ENCODE data around the gene XPO1. TPM values are rescaled to one million over a fixed set of nuclear protein-coding genes. Genes with fewer than 3 reads are reported as not detected.
"Not testable (repeated sequence)": the region's sequence is repeated elsewhere in the genome, so short reads cannot be mapped to it uniquely, and the experiment has no call there.

XPO1 gene
- total RNA-seq, 2 donors from 2014 or later: 208 to 300 TPM

- ATAC-seq (no peak), DNase-seq (ENCODE audit: low spot score in 2 of 2) (no peak)
- Mint-ChIP-seq H3K9me3 (no peaks in the 10 kb centered on the region), H3K27ac (no peak overlapping the region), H3K36me3 (peaks cover 0 to 23% of the 10 kb centered on the region in 2 donors)
Measured at GRCh38 chr2:61456070-61456745, 81.9 kb downstream of the XPO1 start.

DNA sequence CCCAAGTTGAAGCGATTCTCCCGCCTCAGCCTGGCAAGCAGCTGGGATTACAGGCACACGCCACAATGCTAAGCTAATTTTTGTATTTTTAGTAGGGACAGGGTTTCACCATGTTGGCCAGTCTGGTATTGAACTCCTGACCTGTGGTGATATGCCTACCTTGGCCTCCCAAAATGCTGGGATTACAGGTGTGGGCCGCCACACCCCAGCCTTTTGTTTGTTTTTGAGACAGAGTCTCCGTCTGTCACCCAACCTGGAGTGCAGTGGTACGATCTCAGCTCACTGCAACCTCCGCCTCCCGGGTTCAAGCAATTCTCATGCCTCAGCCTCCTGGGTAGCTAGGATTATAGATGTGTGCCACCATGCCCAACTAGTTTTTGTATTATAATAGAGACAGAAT lies 83.2 kb downstream of the XPO1 start:
- ATAC-seq; DNase-seq (ENCODE audit: low spot score in 2 of 2); H3K9me3 Mint-ChIP-seq; H3K27ac Mint-ChIP-seq: not testable (repeated sequence)
- peaks cover 0 to 34% of the 10 kb centered on the region in 2 donors for H3K36me3 Mint-ChIP-seq

GRCh38 chr2:61454383-61454782 lies 83.8 kb downstream of the XPO1 start:
- DNase-seq (ENCODE audit: low spot score in 2 of 2): no peak
- no peaks in the 10 kb centered on the region for H3K9me3 Mint-ChIP-seq
- H3K27ac Mint-ChIP-seq: peak overlapping the region in 1 of 2 donors; percentile 84
- H3K36me3 Mint-ChIP-seq: peaks cover 0 to 38% of the 10 kb centered on the region in 2 donors
- ATAC-seq: peak in 1 of 2 donors; percentile 51

DNA sequence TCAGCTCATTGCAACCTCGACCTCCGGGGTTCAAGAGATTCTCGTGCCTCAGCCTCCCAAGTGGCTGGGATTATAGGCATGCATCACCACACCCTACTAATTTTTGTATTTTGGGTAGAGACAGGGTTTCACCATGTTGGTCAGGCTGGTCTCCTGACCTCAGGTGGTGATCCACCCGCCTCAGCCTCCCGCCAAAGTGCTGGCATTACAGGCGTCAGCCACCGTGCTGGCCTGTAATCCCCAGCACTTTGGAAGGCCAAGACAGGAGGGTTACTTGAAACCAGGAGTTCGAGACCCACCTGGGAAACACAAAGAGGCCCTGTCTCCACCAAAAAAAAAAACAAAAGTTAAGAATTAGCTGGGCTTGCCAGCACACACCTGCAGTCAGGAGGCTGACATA lies 85.8 kb downstream of the XPO1 start:
- no peak for DNase-seq (ENCODE audit: low spot score in 2 of 2)
- peaks cover 0 to 49% of the 10 kb centered on the region in 2 donors for H3K36me3 Mint-ChIP-seq
- H3K9me3 Mint-ChIP-seq: no peaks in the 10 kb centered on the region
- H3K27ac Mint-ChIP-seq: peak overlapping the region in 1 of 2 donors; percentile 62
- ATAC-seq: no peak

- DNase-seq (ENCODE audit: low spot score in 2 of 2): no peak
- H3K36me3 Mint-ChIP-seq: peaks cover 0 to 46% of the 10 kb centered on the region in 2 donors
- peak overlapping the region in 1 of 2 donors; percentile 81 for H3K27ac Mint-ChIP-seq
- no peaks in the 10 kb centered on the region for H3K9me3 Mint-ChIP-seq
- ATAC-seq: no peak
Measured at GRCh38 chr2:61451178-61451577, 87.0 kb downstream of the XPO1 start.

DNA sequence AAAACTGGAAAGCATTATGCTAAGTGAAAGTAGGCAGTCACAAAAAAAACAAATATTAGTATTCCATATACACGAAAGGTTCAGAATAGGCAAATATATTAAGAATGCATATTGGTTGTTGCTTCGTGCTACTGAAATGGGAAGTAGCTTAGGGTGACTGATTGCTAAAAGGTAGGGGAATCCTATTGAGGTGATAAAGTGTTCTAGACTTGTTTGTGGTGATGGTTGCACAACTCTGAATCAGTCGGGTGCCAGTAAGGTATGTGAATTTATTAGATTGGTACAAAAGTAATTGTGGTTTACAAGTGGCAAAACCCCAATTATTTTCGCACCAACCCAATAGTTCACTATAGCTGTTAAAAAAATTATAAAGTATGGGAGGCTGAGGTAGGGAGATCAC lies 88.0 kb downstream of the XPO1 start:
- no peak for DNase-seq (ENCODE audit: low spot score in 2 of 2)
- no peaks in the 10 kb centered on the region for H3K9me3 Mint-ChIP-seq
- peaks cover 0 to 37% of the 10 kb centered on the region in 2 donors for H3K36me3 Mint-ChIP-seq
- H3K27ac Mint-ChIP-seq: peak overlapping the region in 1 of 2 donors; percentile 22
- ATAC-seq: no peak

- DNase-seq (ENCODE audit: low spot score in 2 of 2): no peak
- no peak for ATAC-seq
- Mint-ChIP-seq H3K9me3 (no peaks in the 10 kb centered on the region), H3K27ac (no peak overlapping the region), H3K36me3 (peaks cover 0 to 50% of the 10 kb centered on the region in 2 donors)
Measured at GRCh38 chr2:61448229-61448628, 89.9 kb downstream of the XPO1 start.

GRCh38 chr2:61446971-61447370 lies 91.2 kb downstream of the XPO1 start:
- ATAC-seq; DNase-seq (ENCODE audit: low spot score in 2 of 2): not testable (repeated sequence)

GRCh38 chr2:61443342-61444041 lies 94.7 kb downstream of the XPO1 start:
- no peak for DNase-seq (ENCODE audit: low spot score in 2 of 2)
- Mint-ChIP-seq H3K9me3 (no peaks in the 10 kb centered on the region), H3K27ac (peak overlapping the region in 1 of 2 donors; percentile 1), H3K36me3 (peaks cover 0 to 28% of the 10 kb centered on the region in 2 donors)
- peak; percentile 60 to 83 for ATAC-seq

More at GRCh38 chr2:61446971-61447370, 91.2 kb downstream of the XPO1 start:
- peaks cover 0 to 43% of the 10 kb centered on the region in 2 donors for H3K36me3 Mint-ChIP-seq
- not testable (repeated sequence) for H3K27ac Mint-ChIP-seq, H3K9me3 Mint-ChIP-seq

GRCh38 chr2:61439241-61440002 lies 98.7 kb downstream of the XPO1 start:
- Mint-ChIP-seq H3K36me3 (peaks cover 11 to 32% of the 10 kb centered on the region in 2 donors), H3K27ac (no peak overlapping the region), H3K9me3 (peaks cover 9 to 12% of the 10 kb centered on the region in 2 donors)
- DNase-seq (ENCODE audit: low spot score in 2 of 2): no peak
- ATAC-seq: peak in 1 of 2 donors; percentile 13

DNA sequence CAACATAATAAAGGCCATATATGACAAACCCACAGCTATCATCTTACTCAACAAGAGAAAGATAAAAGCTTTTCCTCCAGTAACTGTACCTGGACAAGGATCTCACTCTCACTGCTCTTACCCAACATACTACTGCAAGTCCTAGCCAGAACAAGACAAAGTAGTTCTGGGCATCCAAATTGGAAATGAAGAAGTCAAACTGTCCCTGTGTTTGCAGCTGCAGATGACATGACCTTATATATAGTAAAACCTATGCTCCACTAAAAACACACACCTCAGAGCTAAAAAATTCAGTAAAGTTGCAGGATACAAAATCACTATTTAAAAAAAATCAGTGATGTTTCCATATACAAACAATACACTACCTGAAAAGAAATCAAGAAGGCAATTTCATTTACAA lies 99.5 kb downstream of the XPO1 start:
- ATAC-seq (no peak), DNase-seq (ENCODE audit: low spot score in 2 of 2) (no peak)
- Mint-ChIP-seq H3K36me3 (peaks cover 11 to 33% of the 10 kb centered on the region in 2 donors), H3K9me3 (peaks cover 9 to 12% of the 10 kb centered on the region in 2 donors), H3K27ac (no peak overlapping the region)

- peak overlapping the region in 1 of 2 donors; percentile 5 for H3K27ac Mint-ChIP-seq
Measured at GRCh38 chr2:61437170-61437569, 101.0 kb downstream of the XPO1 start.

DNA sequence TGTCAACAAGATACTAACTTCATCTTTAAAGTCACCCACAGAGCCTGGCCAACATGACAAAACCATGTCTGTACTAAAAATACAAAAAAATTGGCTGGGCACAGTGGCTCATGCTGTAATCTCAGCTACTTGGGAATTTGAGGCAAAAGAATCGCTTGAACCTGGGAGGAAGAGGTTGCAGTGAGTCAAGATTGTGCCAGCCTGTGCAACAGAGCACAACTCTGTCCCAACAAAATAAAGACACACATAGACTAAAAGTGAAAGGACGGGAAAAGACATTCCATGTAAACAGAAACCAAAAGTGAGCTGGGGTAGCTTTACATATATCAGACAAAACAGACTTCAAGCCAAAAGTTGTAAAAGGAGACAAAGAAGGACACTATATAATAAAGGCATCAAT lies 102.1 kb downstream of the XPO1 start:
- H3K27ac Mint-ChIP-seq: no peak overlapping the region

More at GRCh38 chr2:61437170-61437569, 101.0 kb downstream of the XPO1 start:
- DNase-seq (ENCODE audit: low spot score in 2 of 2) (no peak), ATAC-seq (no peak)
- Mint-ChIP-seq H3K36me3 (peaks cover 11 to 29% of the 10 kb centered on the region in 2 donors), H3K9me3 (peaks cover 9 to 15% of the 10 kb centered on the region in 2 donors)

GRCh38 chr2:61435291-61435690 lies 102.9 kb downstream of the XPO1 start:
- Mint-ChIP-seq H3K36me3 (peaks cover 11 to 29% of the 10 kb centered on the region in 2 donors), H3K9me3 (peaks cover 9 to 15% of the 10 kb centered on the region in 2 donors), H3K27ac (no peak overlapping the region)
- DNase-seq (ENCODE audit: low spot score in 2 of 2): no peak
- no peak for ATAC-seq

More for the DNA sequence above, 102.1 kb downstream of the XPO1 start:
- Mint-ChIP-seq H3K9me3 (peaks cover 9 to 15% of the 10 kb centered on the region in 2 donors), H3K36me3 (peaks cover 11 to 29% of the 10 kb centered on the region in 2 donors)
- ATAC-seq (no peak), DNase-seq (ENCODE audit: low spot score in 2 of 2) (no peak)

DNA sequence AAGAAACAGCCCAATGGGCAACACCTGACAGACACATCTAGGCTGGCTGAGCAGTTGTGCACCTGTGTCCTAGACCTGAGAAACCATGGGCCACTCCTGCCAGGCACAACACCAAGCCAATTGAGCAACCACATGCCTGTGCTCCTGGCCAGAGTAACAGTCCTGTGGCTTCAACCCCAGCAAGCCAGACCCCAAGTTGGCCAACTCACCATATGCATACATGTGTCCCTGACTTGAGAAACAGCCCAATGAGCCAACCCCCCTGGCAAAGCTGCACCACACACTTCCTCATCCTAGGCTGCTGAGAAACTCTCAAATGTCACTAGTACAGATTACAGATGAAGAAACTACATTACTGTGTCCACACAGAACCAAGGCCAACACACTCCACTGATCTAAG lies 103.8 kb downstream of the XPO1 start:
- Mint-ChIP-seq H3K9me3 (peaks cover 9 to 15% of the 10 kb centered on the region in 2 donors), H3K36me3 (peaks cover 11 to 26% of the 10 kb centered on the region in 2 donors), H3K27ac (peak overlapping the region; percentile 19 to 41)
- ATAC-seq (peak in 1 of 2 donors; percentile 41), DNase-seq (ENCODE audit: low spot score in 2 of 2) (no peak)

DNA sequence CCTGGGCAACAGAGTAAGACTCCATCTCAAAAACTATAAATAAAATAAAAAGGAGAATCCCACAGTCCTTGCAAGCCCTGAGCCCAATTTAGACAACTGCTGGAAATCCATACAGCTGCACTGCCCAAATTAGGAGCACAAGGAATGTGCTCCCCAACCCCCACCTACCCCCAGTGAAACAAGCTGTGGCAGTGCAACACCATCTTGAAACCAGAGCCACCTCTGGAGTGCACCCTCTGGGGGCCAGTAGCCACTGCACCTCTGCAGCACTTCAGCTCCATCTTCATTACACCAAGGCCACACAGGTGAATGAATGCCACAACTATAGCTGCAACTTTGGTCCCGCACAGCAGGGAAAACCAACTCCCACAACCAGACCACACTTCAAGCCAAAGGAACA lies 104.5 kb downstream of the XPO1 start:
- Mint-ChIP-seq H3K27ac (peak overlapping the region in 1 of 2 donors; percentile 41), H3K9me3 (peaks cover 9 to 15% of the 10 kb centered on the region in 2 donors), H3K36me3 (peaks cover 11 to 20% of the 10 kb centered on the region in 2 donors)
- ATAC-seq: no peak
- no peak for DNase-seq (ENCODE audit: low spot score in 2 of 2)
